IMR-90 (cell line): ENCODE data around the gene SEMA5A. TPM values are rescaled to one million over a fixed set of nuclear protein-coding genes. Genes with fewer than 3 reads are reported as not detected.

Experiments
- ATAC-seq: fragments of 200-7000 bp; cut with Tn5 transposase; 2 replicates; pipeline ENCODE4 v1.9.1; 2020; ENCODE audit warnings: low read depth, mild to moderate bottlenecking, moderate library complexity
- BruUV-seq: library from RNA; stranded (reverse); fragments of 400-500 nt; replicated peaks from 2 replicates; lab custom pipeline; 2021; lab: Mats Ljungman, UMichigan
- CTCF ChIA-PET: fragments of 300-600 bp; formaldehyde crosslinking; extraction: SDS; loops from one replicate; lab custom pipeline; 2021; ENCODE audit warnings: antibody characterized with exemption; lab: Yijun Ruan, JAX
- POLR2A ChIA-PET: fragments of 300-600 bp; sonication (Branson Sonifier 250); formaldehyde crosslinking; loops from one replicate; lab custom pipeline; 2022; ENCODE audit warnings: antibody characterized with exemption; ENCODE audit not compliant: unreplicated experiment; lab: Charles Lee
- DNase-seq: peaks from one replicate; pipeline ENCODE4 v3.0.0; 2013
- H2AFZ ChIP-seq: replicated peaks from 2 replicates; pipeline ENCODE3; 2013; ENCODE audit warnings: low read length, mild to moderate bottlenecking; ENCODE audit not compliant: poor library complexity
- H2AK5ac ChIP-seq: 2 replicates; pipeline ENCODE4 v1.6.1; 2013; ENCODE audit warnings: low read depth, low read length, inconsistent platforms
- H2AK9ac ChIP-seq: replicated peaks from 2 replicates; pipeline ENCODE3; 2013; ENCODE audit warnings: mild to moderate bottlenecking, low read depth, low read length, moderate library complexity; ENCODE audit not compliant: poor library complexity
- H2BK120ac ChIP-seq: 2 replicates; pipeline ENCODE4 v1.6.1; 2013; ENCODE audit warnings: low read depth, low read length, inconsistent platforms
- H2BK15ac ChIP-seq: 3 replicates; pipeline ENCODE4 v1.6.1; 2013; ENCODE audit warnings: low read depth, low read length, inconsistent platforms
- H2BK20ac ChIP-seq: 2 replicates; pipeline ENCODE4 v1.6.1; 2013; ENCODE audit warnings: low read depth, mild to moderate bottlenecking, inconsistent platforms, low read length, moderate library complexity
- H2BK5ac ChIP-seq: 2 replicates; pipeline ENCODE4 v1.6.1; 2013; ENCODE audit warnings: mild to moderate bottlenecking, low read depth, low read length, inconsistent platforms; ENCODE audit not compliant: poor library complexity, severe bottlenecking
- H3K14ac ChIP-seq: replicated peaks from 2 replicates; pipeline ENCODE4 v1.6.1; 2013; ENCODE audit warnings: low read depth, low read length, inconsistent platforms
- H3K18ac ChIP-seq: 2 replicates; pipeline ENCODE4 v1.6.1; 2013; ENCODE audit warnings: low read depth, low read length, control low read depth
- H3K23ac ChIP-seq: 2 replicates; pipeline ENCODE4 v1.6.1; 2013; ENCODE audit warnings: low read depth, low read length, inconsistent platforms
- H3K27ac ChIP-seq: 2 replicates; pipeline ENCODE4 v1.5.1; 2013; ENCODE audit warnings: mild to moderate bottlenecking, control low read depth, low read length; ENCODE audit not compliant: insufficient read depth
- H3K27me3 ChIP-seq: 2 replicates; pipeline ENCODE4 v1.6.1; 2013; ENCODE audit warnings: low read length; ENCODE audit not compliant: control insufficient read depth, insufficient read depth
- H3K36me3 ChIP-seq: 2 replicates; pipeline ENCODE4 v1.6.1; 2013; ENCODE audit warnings: low read length, mixed read lengths; ENCODE audit not compliant: control insufficient read depth, insufficient read depth
- H3K4ac ChIP-seq: 2 replicates; pipeline ENCODE4 v1.6.1; 2013; ENCODE audit warnings: low read depth, low read length, inconsistent platforms
- H3K4me1 ChIP-seq: 2 replicates; pipeline ENCODE4 v1.6.1; 2013; ENCODE audit warnings: low read length, mixed read lengths; ENCODE audit not compliant: control insufficient read depth, insufficient read depth
- H3K4me2 ChIP-seq: 2 replicates; pipeline ENCODE4 v1.6.1; 2013; ENCODE audit warnings: low read depth, mild to moderate bottlenecking, control low read depth, low read length, moderate library complexity
- H3K4me3 ChIP-seq: 2 replicates; pipeline ENCODE4 v1.5.1; 2013; ENCODE audit warnings: low read depth, mild to moderate bottlenecking, control low read depth, low read length, moderate library complexity; ENCODE audit not compliant: insufficient read depth
- H3K56ac ChIP-seq: 2 replicates; pipeline ENCODE4 v1.6.1; 2013; ENCODE audit warnings: low read length, inconsistent platforms; ENCODE audit not compliant: insufficient read depth; ENCODE audit errors: extremely low read depth
- H3K79me1 ChIP-seq, 2 experiments: 2 replicates each; pipeline ENCODE4 v1.6.1; 2013; ENCODE audit warnings: low read length in 2 of 2, inconsistent platforms in 1 of 2, low read depth in 1 of 2
- H3K9ac ChIP-seq: 2 replicates; pipeline ENCODE4 v1.6.1; 2013; ENCODE audit warnings: low read depth, low read length, control low read depth
- H3K9me1 ChIP-seq: 2 replicates; pipeline ENCODE4 v1.6.1; 2013; ENCODE audit warnings: low read length, inconsistent platforms; ENCODE audit not compliant: insufficient read depth
- H3K9me3 ChIP-seq: 2 replicates; pipeline ENCODE4 v1.6.1; 2013; ENCODE audit warnings: low read length; ENCODE audit not compliant: control insufficient read depth, insufficient read depth
- H4K20me1 ChIP-seq: 2 replicates; pipeline ENCODE4 v1.6.1; 2013; ENCODE audit warnings: low read length, inconsistent platforms; ENCODE audit not compliant: insufficient read depth
- H4K5ac ChIP-seq: 2 replicates; pipeline ENCODE4 v1.6.1; 2013; ENCODE audit warnings: mild to moderate bottlenecking, low read depth, low read length, control low read depth
- H4K8ac ChIP-seq, 2 experiments: 2 replicates each; pipeline ENCODE4 v1.6.1; 2013; ENCODE audit warnings: low read depth in 2 of 2, low read length in 2 of 2, control low read depth in 1 of 2, inconsistent platforms in 1 of 2
- H4K91ac ChIP-seq: 2 replicates; pipeline ENCODE4 v1.6.1; 2013; ENCODE audit warnings: low read depth, low read length, inconsistent platforms; ENCODE audit not compliant: insufficient read depth
- MAFK ChIP-seq: IDR thresholded peaks from 2 replicates; pipeline ENCODE4 v1.6.1; 2012; ENCODE audit warnings: low read depth, low read length, improper control_type of control experiment
- NFE2L2 ChIP-seq: fragments of 150-350 bp; IDR thresholded peaks from 2 replicates; pipeline ENCODE4 v1.6.1; 2016; ENCODE audit warnings: low read depth, mild to moderate bottlenecking, low read length
- POLR2A ChIP-seq: IDR thresholded peaks from 2 replicates; pipeline ENCODE4 v1.6.1; 2012; ENCODE audit warnings: mild to moderate bottlenecking, low read depth, low read length
- WGBS, 2 experiments: methylation state at CpG; one replicate each; pipeline versions ENCODE4 v1.1.5 to v1.1.7; 2013; ENCODE audit warnings: missing lambda C conversion rate in 2 of 2; ENCODE audit not compliant: insufficient read length in 1 of 2; ENCODE audit errors: extremely low coverage in 2 of 2; 5-methylcytosine and 5-hydroxymethylcytosine counted together
- dilution Hi-C: fragments of 300-500 bp; cut with HindIII; formaldehyde crosslinking; loops from one replicate; pipeline ENCODE4 v1.14.3; 2018; ENCODE audit warnings: low sequenced_read_pairs; ENCODE audit not compliant: unreplicated experiment
- in situ Hi-C: fragments of 300-500 bp; cut with MboI; formaldehyde crosslinking; loops from 3 replicates; pipeline ENCODE4 v1.14.3; 2019; ENCODE audit warnings: low sequenced_read_pairs, inconsistent platforms, mixed read lengths
- intact Hi-C: fragments of 100-400 bp; cut with micrococcal nuclease; formaldehyde crosslinking; loops from 2 replicates; pipeline ENCODE4 v1.10.0; 2022
- polyA plus RNA-seq, 3 experiments: library from polyadenylated mRNA; depleted of rRNA; stranded (reverse); fragments of >200 nt; gene quantifications; 2 replicates each; pipeline ENCODE4 v1.2.3, GENCODE V29; 2012; ENCODE audit warnings: low replicate concordance in 1 of 3
- total RNA-seq: library from RNA; depleted of rRNA; stranded (reverse); fragments of >200 nt; gene quantifications from 2 replicates; pipeline ENCODE4 v1.2.3, GENCODE V29; 2012

Gene SEMA5A
- total and polyA plus RNA-seq, 2 of the 4 experiments (the other 2 are of a cell fraction), result 8.2 to 9.9 TPM

GRCh38 chr5:9399094-9399493 is 146.8 kb downstream of the SEMA5A start:
- H3K4me2 ChIP-seq, result no peak overlapping the region
- ATAC-seq (no peak), DNase-seq (no peak)
- H4K20me1 ChIP-seq, result peaks cover 9% of the 10 kb centered on the region; the same call in 1 of the 2 replicates
- dilution Hi-C loops, result no loop called here
- H2AK5ac ChIP-seq, result no peak overlapping the region
- H3K4me1 ChIP-seq, result peaks cover 6% of the 10 kb centered on the region
- H3K56ac ChIP-seq, result no peak overlapping the region
- no peak overlapping the region for H3K4me3 ChIP-seq
- no peak overlapping the region for H3K4ac ChIP-seq
- no peak overlapping the region for H3K27ac ChIP-seq
- H3K9ac ChIP-seq, result no peak overlapping the region
- no peak overlapping the region for H3K23ac ChIP-seq
- CTCF ChIA-PET, result no interaction called here
- H3K79me1 ChIP-seq, result peaks cover 7 to 72% of the 10 kb centered on the region in 2 experiments
- H4K5ac ChIP-seq, result no peak overlapping the region
- H3K36me3 ChIP-seq, result no peaks in the 10 kb centered on the region
- no peak overlapping the region for H3K18ac ChIP-seq
- H2BK120ac ChIP-seq, result no peak overlapping the region
- no peak overlapping the region for H2BK15ac ChIP-seq
- H2BK5ac ChIP-seq, result no peak overlapping the region
- WGBS, 2 experiments, result no CpG with 5 or more reads among the region's 2 CpGs
- H4K8ac ChIP-seq, result no peak overlapping the region
- H3K14ac ChIP-seq, result no peak overlapping the region
- BruUV-seq, result no TSS peak
- POLR2A ChIA-PET, result no interaction called here
- H3K27me3 ChIP-seq, result no peaks in the 10 kb centered on the region
- no peak for TF ChIP-seq POLR2A
- TF ChIP-seq MAFK, result peak; percentile 92
- TF ChIP-seq NFE2L2, result no peak
- no peaks in the 10 kb centered on the region for H3K9me3 ChIP-seq
- peaks cover 8% of the 10 kb centered on the region for H3K9me1 ChIP-seq
- intact Hi-C loops, result no loop called here
- in situ Hi-C loops, result no loop called here
- H4K91ac ChIP-seq, result no peak overlapping the region
- H2BK20ac ChIP-seq, result no peak overlapping the region
- no peak overlapping the region for H2AK9ac ChIP-seq
- H2AFZ ChIP-seq, result no peak overlapping the region
